K562 (cell line): Measurements from ENCODE around the gene MICAL2. TPM values are rescaled to one million over a fixed set of nuclear protein-coding genes. Genes with fewer than 3 reads are reported as not detected.

Experiments
- CHD4 ChIP-seq: fragments of 200-600 bp; sonication (generic); IDR thresholded peaks from 3 replicates; pipeline ENCODE4 v1.6.1; 2012; ENCODE audit warnings: low read depth, mild to moderate bottlenecking, mixed read lengths, low read length, inconsistent platforms; ENCODE audit not compliant: insufficient read depth, insufficient replicate concordance, poor library complexity, severe bottlenecking
- ESRRB ChIP-seq: fragments of 250-450 bp; sonication (Bioruptor Pico); IDR thresholded peaks from 2 replicates; pipeline ENCODE4 v1.5.0; 2020; ENCODE audit warnings: mild to moderate bottlenecking, moderate library complexity, borderline replicate concordance
- HDAC3 ChIP-seq: fragments of 450-650 bp; IDR thresholded peaks from 2 replicates; pipeline ENCODE4 v1.6.1; 2018; ENCODE audit warnings: borderline replicate concordance, mild to moderate bottlenecking, moderate library complexity; ENCODE audit not compliant: partially characterized antibody
- HLTF ChIP-seq: fragments of 450-650 bp; IDR thresholded peaks from 2 replicates; pipeline ENCODE4 v1.6.1; 2016
- JUND ChIP-seq, 2 experiments: IDR thresholded peaks; 2 replicates in 1 of 2; 3 replicates in 1 of 2; pipeline ENCODE4 v1.6.1; 2011; ENCODE audit warnings: borderline replicate concordance in 2 of 2, low read depth in 2 of 2, low read length in 2 of 2, improper control_type of control experiment in 1 of 2, missing biosample characterization in 1 of 2, missing genetic modification characterization in 1 of 2, missing genetic modification reagents in 1 of 2
- KDM4B ChIP-seq, 2 experiments: fragments of 450-650 bp in 1 of 2; sonication (generic) in 1 of 2; IDR thresholded peaks; 2 replicates each; pipeline ENCODE4 v1.6.1; 2016 to 2017; ENCODE audit warnings: borderline replicate concordance in 2 of 2, antibody characterized with exemption in 1 of 2, low read depth in 1 of 2, mild to moderate bottlenecking in 1 of 2
- NCOA2 ChIP-seq, 2 experiments: fragments of 450-650 bp; IDR thresholded peaks; 2 replicates each; pipeline ENCODE4 v1.6.1; 2018; ENCODE audit warnings: mild to moderate bottlenecking in 2 of 2, moderate library complexity in 1 of 2; ENCODE audit not compliant: partially characterized antibody in 2 of 2
- NFXL1 ChIP-seq: fragments of 450-650 bp; formaldehyde crosslinking; IDR thresholded peaks from 2 replicates; pipeline ENCODE4 v1.4.0; 2021; ENCODE audit warnings: mild to moderate bottlenecking
- PCBP2 ChIP-seq: fragments of 200-400 bp; formaldehyde crosslinking; IDR thresholded peaks from 2 replicates; pipeline ENCODE4 v1.6.1; 2018; ENCODE audit warnings: low read length, low read depth, mild to moderate bottlenecking, moderate library complexity; ENCODE audit not compliant: poor library complexity, severe bottlenecking
- PTBP1 ChIP-seq: fragments of 200-400 bp; formaldehyde crosslinking; IDR thresholded peaks from 2 replicates; pipeline ENCODE4 v1.6.1; 2017; ENCODE audit warnings: low read depth, low read length
- SFPQ ChIP-seq: fragments of 200-400 bp; formaldehyde crosslinking; IDR thresholded peaks from 2 replicates; pipeline ENCODE4 v1.6.1; 2017; ENCODE audit warnings: mild to moderate bottlenecking, low read depth, low read length, moderate library complexity
- SMAD4 ChIP-seq: fragments of 250-450 bp; sonication (Bioruptor Pico); conservative IDR thresholded peaks from 2 replicates; pipeline ENCODE4 v1.8.0; 2021; ENCODE audit warnings: inconsistent platforms, mild to moderate bottlenecking, moderate library complexity
- STAT5A ChIP-seq: IDR thresholded peaks from 2 replicates; pipeline ENCODE4 v1.6.1; 2012; ENCODE audit warnings: low read length, inconsistent platforms, borderline replicate concordance
- TCF3 ChIP-seq: sonication (generic); formaldehyde crosslinking; IDR thresholded peaks from 2 replicates; pipeline ENCODE4 v1.4.0; 2020; ENCODE audit warnings: mild to moderate bottlenecking, missing genetic modification reagents
- THRA ChIP-seq: fragments of 450-650 bp; IDR thresholded peaks from 2 replicates; pipeline ENCODE4 v1.6.1; 2017; ENCODE audit warnings: mild to moderate bottlenecking, moderate library complexity
- THRB ChIP-seq: fragments of 450-650 bp; formaldehyde crosslinking; conservative IDR thresholded peaks from 2 replicates; pipeline ENCODE4 v1.4.0; 2022; ENCODE audit warnings: mild to moderate bottlenecking, missing genetic modification characterization
- XRCC4 ChIP-seq: IDR thresholded peaks from one replicate; pipeline ENCODE4 v1.6.1; 2011; ENCODE audit not compliant: insufficient read depth, insufficient read length; ENCODE audit errors: extremely low read depth
- ZBED1 ChIP-seq: IDR thresholded peaks from 2 replicates; pipeline ENCODE4 v1.6.1; 2014
- ZFP1 ChIP-seq: fragments of 450-650 bp; formaldehyde crosslinking; IDR thresholded peaks from 2 replicates; pipeline ENCODE4 v1.4.0; 2020; ENCODE audit warnings: mild to moderate bottlenecking, mixed read lengths
- ZKSCAN8 ChIP-seq: fragments of 200-800 bp; sonication (Bioruptor generic); IDR thresholded peaks from 2 replicates; pipeline ENCODE4 v1.6.1; 2016; ENCODE audit warnings: missing genetic modification characterization, missing compliant biosample characterization
- ZNF436 ChIP-seq: fragments of 250-450, 450-650 bp; sonication (Bioruptor Pico); formaldehyde crosslinking; IDR thresholded peaks from 2 replicates; pipeline ENCODE4 v1.7.0; 2020; ENCODE audit warnings: mild to moderate bottlenecking
- ZNF511 ChIP-seq: sonication (generic); formaldehyde crosslinking; IDR thresholded peaks from 2 replicates; pipeline ENCODE4 v1.8.0; 2022; ENCODE audit warnings: mild to moderate bottlenecking, missing genetic modification reagents
- ZNF561 ChIP-seq: fragments of 450-650 bp; formaldehyde crosslinking; conservative IDR thresholded peaks from 2 replicates; pipeline ENCODE4 v1.4.0; 2020; ENCODE audit warnings: mild to moderate bottlenecking, moderate library complexity
- ZNF644 ChIP-seq: fragments of 200-800 bp; sonication (Bioruptor generic); IDR thresholded peaks from 2 replicates; pipeline ENCODE4 v1.6.1; 2016; ENCODE audit warnings: low read depth, missing genetic modification characterization, missing compliant biosample characterization
- ZNF778 ChIP-seq: fragments of 450-650 bp; formaldehyde crosslinking; IDR thresholded peaks from 2 replicates; pipeline ENCODE4 v1.4.0; 2020; ENCODE audit warnings: mild to moderate bottlenecking, moderate library complexity
- polyA plus RNA-seq, 8 experiments: library from polyadenylated mRNA; depleted of rRNA in 4 of 8; stranded (reverse) in 5 of 8; unstranded in 3 of 8; fragments of >200 nt; fragmentation: Nextera tagmentation in 2 of 8; fragmentation: Illumina TruSeq in 1 of 8; extraction: Ambion mirVana in 2 of 8; extraction: Trizol in 1 of 8; gene quantifications; 2 replicates each; pipeline versions ENCODE4 v1.2.1 to v1.2.3, GENCODE V29; 2011 to 2014; ENCODE audit warnings: inconsistent platforms in 1 of 8, missing spikeins in 1 of 8
- total RNA-seq, 7 experiments: library from RNA; depleted of rRNA in 6 of 7; stranded (reverse); fragments of >200 nt in 6 of 7; fragmentation: Illumina TruSeq in 2 of 7; extraction: Trizol in 2 of 7; gene quantifications; 2 replicates each; pipeline versions ENCODE4 v1.2.1 to v1.2.3, GENCODE V29; 2011 to 2021; ENCODE audit warnings: low replicate concordance in 1 of 7

Gene MICAL2
- total and polyA plus RNA-seq, 9 of the 15 experiments (the other 6 are each of a cell fraction or from before 2014, with no cell fraction given), result 4.7 to 64.2 (median 33.6) TPM

GRCh38 chr11:12195768-12196167 is 85.4 kb downstream of the MICAL2 start (continued):
- no peak for TF ChIP-seq ZKSCAN8
- no peak for TF ChIP-seq NCOA2 (IDR thresholded peaks at IDR 0.05; ENCODE audit: partially characterized antibody in 2 of 2)
- no peak for TF ChIP-seq ZNF778 (CRISPR knock-in tag)
- no peak for TF ChIP-seq SMAD4 (CRISPR knock-in tag)
- TF ChIP-seq NFXL1 (CRISPR knock-in tag), result no peak
- TF ChIP-seq KDM4B (IDR thresholded peaks at IDR 0.05; ENCODE audit: borderline replicate concordance in 2 of 2, low read depth in 1 of 2), result no peak
- no peak; the same call in 1 of the 2 replicates for TF ChIP-seq JUND (IDR thresholded peaks at IDR 0.05; ENCODE audit: borderline replicate concordance, low read depth, low read length)
- no peak; the same call in 2 of the 3 replicates for TF ChIP-seq JUND (tag; IDR thresholded peaks at IDR 0.05; ENCODE audit: borderline replicate concordance, low read depth, low read length)
- TF ChIP-seq XRCC4, result no peak
- no peak for TF ChIP-seq ZNF436 (CRISPR knock-in tag)
- TF ChIP-seq HLTF, result no peak
- no peak for TF ChIP-seq CHD4
- no peak for TF ChIP-seq ZBED1
- no peak for TF ChIP-seq SFPQ
- no peak for TF ChIP-seq PTBP1
- TF ChIP-seq ZNF511 (CRISPR knock-in tag), result no peak
- no peak for TF ChIP-seq ZNF561
- no peak for TF ChIP-seq THRB (CRISPR knock-in tag)
- TF ChIP-seq THRA, result no peak
- peak; percentile 67 for TF ChIP-seq TCF3 (CRISPR knock-in tag)
- TF ChIP-seq ESRRB (CRISPR knock-in tag), result no peak
- no peak for TF ChIP-seq ZFP1 (CRISPR knock-in tag)
- no peak for TF ChIP-seq HDAC3
- TF ChIP-seq STAT5A, result no peak
- TF ChIP-seq PCBP2, result no peak
- TF ChIP-seq ZNF644, result no peak
